BLaER1 treated with 17β-estradiol and CSF1 and Interleukin-3, amounts not matched to agents 10 nM and 100 nM (cell line): ENCODE results near the gene UGGT2.
"Not testable (repeated sequence)": the region's sequence is repeated elsewhere in the genome, so short reads cannot be mapped to it uniquely, and the experiment has no call there.

ENCODE experiments used
- H3K27ac ChIP-seq, 11 experiments: shearing (Covaris generic); formaldehyde crosslinking; 2 replicates each; pipeline ENCODE4 v1.8.1; 2022
- H3K27me3 ChIP-seq, 11 experiments: shearing (Covaris generic); formaldehyde crosslinking; 2 replicates each; pipeline ENCODE4 v1.8.1; 2022
- H3K36me3 ChIP-seq, 11 experiments: shearing (Covaris generic); formaldehyde crosslinking; 2 replicates each; pipeline ENCODE4 v1.8.1; 2022
- H3K4me1 ChIP-seq, 10 experiments: shearing (Covaris generic); formaldehyde crosslinking; 2 replicates each; pipeline ENCODE4 v1.8.1; 2022
- H3K4me2 ChIP-seq, 11 experiments: shearing (Covaris generic); formaldehyde crosslinking; 2 replicates each; pipeline ENCODE4 v1.8.1; 2022
- H3K4me3 ChIP-seq, 10 experiments: shearing (Covaris generic); formaldehyde crosslinking; 2 replicates each; pipeline ENCODE4 v1.8.1; 2022
- H3K9ac ChIP-seq, 11 experiments: shearing (Covaris generic); formaldehyde crosslinking; 2 replicates each; pipeline ENCODE4 v1.8.1; 2022
- H3K9me3 ChIP-seq, 11 experiments: shearing (Covaris generic); formaldehyde crosslinking; replicated peaks in 1 of 11; 2 replicates each; pipeline ENCODE4 v1.8.1; 2022
- H4K20me1 ChIP-seq, 11 experiments: shearing (Covaris generic); formaldehyde crosslinking; 2 replicates each; pipeline ENCODE4 v1.8.1; 2022
- Cebpa-rat ChIP-seq, 11 experiments: shearing (Covaris generic); IDR thresholded peaks; 2 replicates each; pipeline ENCODE4 v1.8.1; 2022

The UGGT2 gene

GRCh38 chr13:95784161-95784899 is 268.9 kb downstream of the UGGT2 start:
- Histone ChIP-seq H3K36me3 (peaks cover 71 to 100% (median 88%) of the 10 kb centered on the region in 11 experiments), H3K9ac (no peak overlapping the region), H3K27ac (no peak overlapping the region), H3K27me3 (no peaks in the 10 kb centered on the region), H3K9me3 (peaks cover 13 to 35% (median 26%) of the 10 kb centered on the region in 11 experiments; a peak in 21 of 22 replicates), H4K20me1 (peaks cover 0 to 22% (median 0%) of the 10 kb centered on the region in 11 experiments; a peak in 6 of 22 replicates), H3K4me3 (no peak overlapping the region), H3K4me2 (no peak overlapping the region), H3K4me1 (no peaks in the 10 kb centered on the region)
- TF ChIP-seq Cebpa-rat (IDR thresholded peaks at IDR 0.05), result no peak

- no peaks in the 10 kb centered on the region for H3K27me3 ChIP-seq
- peaks cover 7 to 29% (median 20%) of the 10 kb centered on the region in 11 experiments; a peak in 21 of 22 replicates for H3K9me3 ChIP-seq
- peaks cover 68 to 100% (median 85%) of the 10 kb centered on the region in 11 experiments for H3K36me3 ChIP-seq
- no peaks in the 10 kb centered on the region for H3K4me1 ChIP-seq
- peaks cover 0 to 22% (median 0%) of the 10 kb centered on the region in 11 experiments; a peak in 6 of 22 replicates for H4K20me1 ChIP-seq
- no peak overlapping the region for H3K27ac ChIP-seq
- TF ChIP-seq Cebpa-rat (IDR thresholded peaks at IDR 0.05), result no peak
- H3K9ac ChIP-seq, result no peak overlapping the region
- no peak overlapping the region for H3K4me2 ChIP-seq
- H3K4me3 ChIP-seq, result no peak overlapping the region
Measured at GRCh38 chr13:95783747-95784146, 269.5 kb downstream of the UGGT2 start.

GRCh38 chr13:95781940-95782339 is 271.3 kb downstream of the UGGT2 start:
- H3K4me2 ChIP-seq, H3K9ac ChIP-seq, H3K27ac ChIP-seq, H3K4me1 ChIP-seq, H3K4me3 ChIP-seq, H3K27me3 ChIP-seq: not testable (repeated sequence)
- Histone ChIP-seq H4K20me1 (peaks cover 0 to 31% (median 0%) of the 10 kb centered on the region in 11 experiments; a peak in 6 of 22 replicates), H3K9me3 (peaks cover 5 to 22% (median 15%) of the 10 kb centered on the region in 11 experiments; a peak in 21 of 22 replicates), H3K36me3 (peaks cover 67 to 100% (median 79%) of the 10 kb centered on the region in 11 experiments)

GRCh38 chr13:95781016-95781415 is 272.2 kb downstream of the UGGT2 start:
- Histone ChIP-seq H3K4me3 (no peak overlapping the region), H4K20me1 (peaks cover 0 to 36% (median 0%) of the 10 kb centered on the region in 11 experiments; a peak in 6 of 22 replicates), H3K9ac (no peak overlapping the region), H3K27me3 (no peaks in the 10 kb centered on the region), H3K4me1 (no peaks in the 10 kb centered on the region), H3K4me2 (no peak overlapping the region), H3K36me3 (peaks cover 65 to 100% (median 80%) of the 10 kb centered on the region in 11 experiments), H3K9me3 (peaks cover 5 to 22% (median 15%) of the 10 kb centered on the region in 11 experiments; a peak in 21 of 22 replicates), H3K27ac (no peak overlapping the region)
- TF ChIP-seq Cebpa-rat (IDR thresholded peaks at IDR 0.05), result no peak

- Histone ChIP-seq H3K9me3 (peaks cover 5 to 22% (median 15%) of the 10 kb centered on the region in 11 experiments; a peak in 21 of 22 replicates), H3K4me3 (no peak overlapping the region), H3K27ac (no peak overlapping the region), H3K9ac (no peak overlapping the region), H3K4me2 (no peak overlapping the region), H3K36me3 (peaks cover 59 to 100% (median 75%) of the 10 kb centered on the region in 11 experiments), H4K20me1 (peaks cover 0 to 48% (median 0%) of the 10 kb centered on the region in 11 experiments; a peak in 6 of 22 replicates), H3K4me1 (no peaks in the 10 kb centered on the region), H3K27me3 (no peaks in the 10 kb centered on the region)
- no peak for TF ChIP-seq Cebpa-rat (IDR thresholded peaks at IDR 0.05)
Measured at GRCh38 chr13:95779522-95779921, 273.7 kb downstream of the UGGT2 start.

GRCh38 chr13:95771905-95772304 is 281.3 kb downstream of the UGGT2 start:
- no peak overlapping the region for H3K4me3 ChIP-seq
- no peak for TF ChIP-seq Cebpa-rat (IDR thresholded peaks at IDR 0.05)
- H3K9me3 ChIP-seq, result no peaks in the 10 kb centered on the region

GRCh38 chr13:95763601-95764000 is 289.6 kb downstream of the UGGT2 start:
- no peak for TF ChIP-seq Cebpa-rat (IDR thresholded peaks at IDR 0.05)

More at GRCh38 chr13:95771905-95772304, 281.3 kb downstream of the UGGT2 start:
- Histone ChIP-seq H3K4me2 (no peak overlapping the region), H4K20me1 (peaks cover 0 to 40% (median 0%) of the 10 kb centered on the region in 11 experiments; a peak in 3 of 22 replicates), H3K27me3 (no peaks in the 10 kb centered on the region), H3K9ac (no peak overlapping the region), H3K36me3 (peaks cover 39 to 96% (median 62%) of the 10 kb centered on the region in 11 experiments), H3K27ac (no peak overlapping the region), H3K4me1 (no peaks in the 10 kb centered on the region)

GRCh38 chr13:95762626-95763025 is 290.6 kb downstream of the UGGT2 start:
- H3K4me1 ChIP-seq, H3K9ac ChIP-seq, H3K27ac ChIP-seq, H3K9me3 ChIP-seq, H3K4me3 ChIP-seq, H3K4me2 ChIP-seq, H3K27me3 ChIP-seq: not testable (repeated sequence)
- Histone ChIP-seq H3K36me3 (peaks cover 71 to 97% (median 83%) of the 10 kb centered on the region in 11 experiments), H4K20me1 (peaks cover 0 to 13% (median 0%) of the 10 kb centered on the region in 11 experiments; a peak in 5 of 22 replicates)

More at GRCh38 chr13:95763601-95764000, 289.6 kb downstream of the UGGT2 start:
- Histone ChIP-seq H3K36me3 (peaks cover 79 to 97% (median 86%) of the 10 kb centered on the region in 11 experiments), H3K9me3 (no peaks in the 10 kb centered on the region), H3K27ac (no peak overlapping the region), H3K27me3 (no peaks in the 10 kb centered on the region), H3K4me2 (no peak overlapping the region), H3K4me1 (no peaks in the 10 kb centered on the region), H3K4me3 (no peak overlapping the region), H4K20me1 (peaks cover 0 to 17% (median 0%) of the 10 kb centered on the region in 11 experiments; a peak in 4 of 22 replicates), H3K9ac (no peak overlapping the region)

GRCh38 chr13:95756072-95756471 is 297.1 kb downstream of the UGGT2 start:
- Histone ChIP-seq H4K20me1 (peaks cover 0 to 66% (median 10%) of the 10 kb centered on the region in 11 experiments; a peak in 11 of 22 replicates), H3K36me3 (peaks cover 16 to 75% (median 29%) of the 10 kb centered on the region in 11 experiments), H3K27me3 (no peaks in the 10 kb centered on the region), H3K4me1 (peaks cover 0 to 8% (median 0%) of the 10 kb centered on the region in 10 experiments; a peak in 1 of 20 replicates), H3K9ac (no peak overlapping the region), H3K4me2 (no peak overlapping the region), H3K9me3 (peaks cover 0 to 7% (median 0%) of the 10 kb centered on the region in 11 experiments; a peak in 3 of 22 replicates), H3K27ac (no peak overlapping the region), H3K4me3 (no peak overlapping the region)
- 0 out of 22 replicates have a peak, but pooled peaks of 1 of the 11 experiments have one; percentile 40 for TF ChIP-seq Cebpa-rat (IDR thresholded peaks at IDR 0.05)
